ENCODE results near the gene KIAA0930.

Gene KIAA0930

DNA sequence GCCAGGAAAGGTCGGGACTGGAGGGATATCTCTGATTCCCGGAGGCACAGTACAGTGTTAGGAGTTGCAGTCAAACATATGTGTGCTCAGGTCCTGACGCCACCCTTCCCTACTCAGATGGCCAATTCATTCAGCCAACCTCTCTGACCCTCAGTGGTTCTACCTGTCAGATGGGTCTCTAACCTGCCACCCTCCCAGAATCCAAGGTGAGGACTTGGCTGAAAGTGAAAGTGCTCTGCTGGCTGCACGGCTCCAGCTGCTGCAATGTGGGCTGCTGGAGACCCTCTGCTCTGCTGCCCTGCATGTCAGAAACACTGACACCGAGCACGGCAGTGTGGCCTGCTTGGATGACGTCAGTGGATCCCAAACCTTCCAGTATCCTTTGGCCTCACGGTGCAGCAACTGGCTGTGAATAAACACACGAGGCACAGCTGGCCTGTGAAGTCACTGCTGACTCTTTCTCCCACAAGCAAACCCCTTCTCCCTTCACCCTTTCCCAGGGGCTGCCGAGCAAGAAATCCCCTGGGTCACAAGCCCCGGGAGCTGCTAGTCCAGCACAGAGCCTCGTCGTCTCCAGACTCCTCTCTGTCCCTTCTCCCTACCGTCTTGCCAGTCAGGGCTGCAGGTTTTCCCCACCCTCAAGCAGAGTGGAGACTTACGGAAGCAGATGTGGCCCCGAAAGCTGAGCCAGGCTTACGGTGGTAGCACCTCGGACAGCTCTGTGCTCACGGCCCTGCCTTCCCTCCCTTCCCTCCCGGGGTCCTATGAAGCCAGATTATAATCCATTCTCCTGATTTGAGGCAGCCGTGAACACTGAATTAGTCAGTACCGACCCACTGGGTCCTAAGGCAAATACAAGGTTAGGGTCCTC, 24.3 kb downstream of the KIAA0930 start:
- ATAC-seq: no peak

DNA sequence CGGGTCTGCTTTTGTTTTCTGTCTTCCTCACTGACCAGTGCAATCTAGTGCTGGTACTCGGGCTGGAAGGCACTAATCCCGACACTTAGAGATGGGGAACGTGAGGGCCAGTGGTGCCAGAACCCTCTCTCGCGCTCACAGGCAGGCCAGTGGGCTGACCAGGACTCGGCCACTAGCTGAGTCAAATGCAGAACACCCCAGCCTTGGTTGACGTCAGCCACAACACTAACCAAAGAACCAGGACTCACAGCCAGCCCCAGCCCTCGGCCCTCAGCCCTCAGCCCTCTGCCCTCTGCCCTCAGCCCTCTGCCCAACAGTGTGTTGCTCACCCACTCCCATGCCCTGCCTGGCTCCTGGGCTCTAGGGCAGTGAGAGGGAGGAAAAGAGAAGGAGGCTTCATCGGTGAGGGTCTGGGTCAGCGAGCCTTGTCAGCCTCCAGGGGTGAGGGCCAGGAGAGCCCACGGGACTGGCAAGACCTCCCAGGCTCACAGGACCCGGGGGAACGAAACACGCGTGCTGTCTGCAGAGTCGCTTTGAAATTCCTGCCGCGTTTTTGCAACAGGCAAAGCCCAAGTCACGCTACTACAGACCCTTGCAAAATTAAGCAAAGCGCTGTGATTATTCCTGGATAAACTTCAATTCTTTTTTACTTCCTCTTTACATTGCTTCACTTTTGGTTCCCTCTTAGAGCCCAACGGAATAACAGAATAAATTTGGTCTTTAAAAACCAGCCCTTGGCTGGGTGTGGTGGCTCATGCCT, 27.5 kb downstream of the KIAA0930 start:
- no peak for ATAC-seq

GRCh38 chr22:45212306-45212709, 28.4 kb downstream of the KIAA0930 start:
- ATAC-seq: no peak

- ATAC-seq: no peak
Observed at GRCh38 chr22:45211848-45212247, 28.8 kb downstream of the KIAA0930 start.

DNA sequence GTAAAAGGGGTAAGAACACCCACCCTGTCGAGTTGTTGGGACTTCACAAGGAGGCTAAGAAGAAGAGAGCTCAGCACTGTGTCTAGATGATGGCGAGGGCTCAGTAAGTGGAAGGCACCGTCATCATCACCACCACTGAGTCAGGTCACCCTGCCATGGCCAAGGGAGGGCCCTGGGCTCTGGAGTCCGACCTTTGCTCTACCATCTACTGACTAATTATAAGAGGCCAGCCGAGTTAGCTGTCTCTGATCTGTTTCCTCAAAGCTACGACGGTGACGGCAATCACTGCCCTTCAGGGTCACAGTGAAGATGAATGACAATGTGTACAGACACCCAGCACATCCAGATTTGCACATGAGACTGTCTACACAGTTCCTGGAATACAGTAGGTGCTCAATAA, 29.3 kb downstream of the KIAA0930 start:
- ATAC-seq: no peak

GRCh38 chr22:45210991-45211390, 29.7 kb downstream of the KIAA0930 start:
- no peak for ATAC-seq

GRCh38 chr22:45210577-45210976, 30.1 kb downstream of the KIAA0930 start:
- no peak for ATAC-seq

GRCh38 chr22:45210174-45210573, 30.5 kb downstream of the KIAA0930 start:
- ATAC-seq: no peak

- ATAC-seq: no peak
Observed at GRCh38 chr22:45208993-45209838, 31.5 kb downstream of the KIAA0930 start.

GRCh38 chr22:45208696-45208992, 32.0 kb downstream of the KIAA0930 start:
- no peak for ATAC-seq

- no peak for ATAC-seq
Observed at GRCh38 chr22:45207981-45208664, 32.6 kb downstream of the KIAA0930 start.

- ATAC-seq: no peak
Observed at GRCh38 chr22:45207533-45207932, 33.2 kb downstream of the KIAA0930 start.

GRCh38 chr22:45206233-45206632, 34.5 kb downstream of the KIAA0930 start:
- ATAC-seq: no peak

- ATAC-seq: no peak
Observed at GRCh38 chr22:45205276-45205925, 35.3 kb downstream of the KIAA0930 start.

DNA sequence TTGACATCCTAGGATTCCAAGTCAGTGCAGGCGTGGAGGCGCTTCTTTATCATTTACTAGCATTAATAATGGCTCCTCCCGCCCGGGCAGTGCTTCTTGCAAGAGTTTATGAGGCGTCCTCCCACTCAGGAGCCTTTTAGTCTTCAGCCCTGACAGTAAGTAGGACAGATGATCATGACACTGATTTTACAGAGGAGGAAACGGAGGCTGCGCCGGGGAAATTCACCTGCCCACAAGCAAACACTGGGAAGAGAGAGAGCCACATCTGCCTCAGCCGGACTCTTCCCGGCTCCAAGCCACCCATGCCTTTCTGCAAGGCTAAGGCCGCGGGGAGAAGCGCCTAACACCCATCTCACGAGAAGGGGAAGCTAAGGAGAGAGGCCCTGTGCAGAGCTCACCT, 35.9 kb downstream of the KIAA0930 start:
- ATAC-seq: no peak

- no peak for ATAC-seq
Observed at GRCh38 chr22:45204241-45204640, 36.5 kb downstream of the KIAA0930 start.

DNA sequence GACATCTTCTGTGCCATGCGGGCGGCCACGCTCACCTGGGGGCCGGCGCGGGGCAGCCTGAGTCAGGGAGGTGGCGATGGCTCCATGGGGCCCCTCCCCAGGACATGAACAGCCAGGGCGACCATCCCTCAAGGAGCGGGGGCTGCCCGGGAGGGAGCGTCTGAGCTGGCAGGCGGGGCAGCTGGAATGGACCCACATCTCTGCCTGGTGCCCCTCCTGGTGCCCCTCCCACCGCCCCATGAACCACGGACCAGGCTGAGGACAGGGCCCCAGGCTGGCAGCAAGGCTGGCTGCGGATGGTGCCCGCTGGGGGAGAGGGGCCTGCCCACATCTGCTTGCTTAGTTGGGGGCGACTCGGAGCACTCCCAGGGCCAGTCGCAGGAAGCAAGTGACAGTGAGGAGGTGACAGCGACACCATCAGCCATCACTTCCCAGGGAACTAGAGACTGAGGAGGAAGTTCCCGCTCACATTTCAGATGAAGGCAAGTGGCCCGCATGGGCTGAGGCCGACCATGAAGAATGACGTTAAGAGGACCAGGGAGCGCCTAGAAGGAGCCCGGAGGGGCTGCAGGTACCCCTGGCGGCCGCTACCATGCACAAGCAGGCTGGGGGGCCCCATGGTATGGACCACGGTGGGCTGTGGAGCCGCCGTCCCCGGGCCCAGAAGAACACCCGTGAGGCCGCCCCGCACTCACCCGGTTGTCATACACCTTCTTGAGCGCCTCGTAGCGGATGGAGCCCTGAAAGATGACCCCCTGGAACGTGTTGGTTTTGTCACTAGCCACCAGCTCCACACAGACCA, 37.3 kb downstream of the KIAA0930 start:
- no peak for ATAC-seq

GRCh38 chr22:45202333-45203149, 38.2 kb downstream of the KIAA0930 start:
- no peak for ATAC-seq

- no peak for ATAC-seq
Observed at GRCh38 chr22:45201678-45202332, 38.9 kb downstream of the KIAA0930 start.
